ENCODE results near the gene UAP1L1.
A peak's percentile ranks its signal among the peaks of the same experiment; 100 is the strongest.
"Not testable (repeated sequence)": the region's sequence is repeated elsewhere in the genome, so short reads cannot be mapped to it uniquely, and the experiment has no call there.

UAP1L1 gene

DNA sequence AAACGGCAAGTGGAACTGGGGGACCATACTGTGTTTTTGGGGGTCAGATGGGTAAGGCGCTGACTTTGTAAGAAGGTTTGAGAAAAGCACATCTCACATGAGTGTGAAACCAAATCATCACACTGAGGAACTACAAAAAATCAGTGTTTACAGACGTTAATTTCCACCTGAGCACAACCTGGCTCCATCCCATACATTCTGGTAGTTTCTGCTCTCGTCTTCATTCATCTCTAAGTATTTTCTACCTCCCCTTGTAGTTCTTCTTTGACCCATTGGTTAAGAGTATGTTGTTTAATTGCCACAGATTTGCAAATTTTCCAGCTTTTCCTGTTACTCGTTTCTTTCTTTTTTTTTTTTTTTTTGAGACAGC, 46.1 kb downstream of the UAP1L1 start:
- no peak for FAIRE-seq
- DNase-seq (ENCODE audit: insufficient read length, low spot score), result no peak
- 0 out of 2 replicates have a peak, but pooled peaks have one; percentile 5 for TF ChIP-seq SPI1 (IDR thresholded peaks at IDR 0.05; ENCODE audit: low read depth, low read length)
- no peak for TF ChIP-seq PAX5 (IDR thresholded peaks at IDR 0.05; ENCODE audit: insufficient read depth, low read length, severe bottlenecking)

- not testable (repeated sequence) for DNase-seq (ENCODE audit: insufficient read length, low spot score); FAIRE-seq
Observed at GRCh38 chr9:137123952-137124462, 46.7 kb downstream of the UAP1L1 start.

- no peak for FAIRE-seq
Observed at GRCh38 chr9:137126786-137127185, 49.5 kb downstream of the UAP1L1 start.

DNA sequence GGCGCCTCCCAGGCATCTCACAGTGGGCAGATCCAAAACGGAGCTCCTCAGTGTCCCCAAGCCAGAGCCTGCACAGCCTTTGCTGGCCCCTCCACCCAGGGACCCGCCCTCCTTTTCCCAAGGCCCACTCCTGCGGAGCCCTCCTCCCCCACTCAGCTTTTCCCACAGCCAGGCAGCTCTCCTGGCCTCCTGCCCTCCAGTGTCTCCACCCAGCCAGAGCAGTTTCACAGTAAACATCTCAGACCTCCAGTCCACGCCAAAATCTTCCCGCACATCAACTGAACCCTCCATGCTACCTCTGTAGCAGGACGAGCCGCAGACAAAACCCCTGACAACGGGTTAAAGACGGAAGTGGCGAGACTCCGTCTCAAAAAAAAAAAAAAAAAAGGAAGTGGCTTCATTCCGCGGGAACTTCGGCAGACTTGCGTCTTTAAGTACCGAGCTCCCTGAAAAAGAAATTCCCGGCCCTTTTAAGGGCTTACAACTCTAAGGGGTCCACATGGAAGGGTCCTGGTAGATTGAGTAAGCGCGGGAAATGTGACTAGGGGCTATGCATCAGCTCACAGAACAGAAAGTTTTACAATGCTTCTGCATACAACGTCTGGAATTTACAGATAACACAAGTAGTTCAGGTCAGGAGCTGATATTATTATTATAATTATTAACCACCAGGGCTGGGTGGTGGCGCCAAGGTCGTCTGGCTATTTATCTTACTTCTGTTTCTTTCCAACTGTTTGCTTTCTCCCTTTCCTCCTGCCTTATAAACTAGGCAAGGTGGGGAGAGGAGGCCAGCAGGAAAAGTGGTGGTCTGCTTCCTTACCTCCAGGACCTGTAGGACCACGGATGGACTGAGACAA, 50.2 kb downstream of the UAP1L1 start:
- FAIRE-seq, result no peak
- 0 out of 2 replicates have a peak, but pooled peaks have one; percentile 27 for TF ChIP-seq TAF1 (IDR thresholded peaks at IDR 0.05; ENCODE audit: low read depth, low read length)
- TF ChIP-seq POLR2A (IDR thresholded peaks at IDR 0.05; ENCODE audit: low read depth, low read length), result no peak
- TF ChIP-seq SPI1 (IDR thresholded peaks at IDR 0.05; ENCODE audit: low read depth, low read length), result peak; percentile 95
- no peak for DNase-seq (ENCODE audit: insufficient read length, low spot score)

More at GRCh38 chr9:137126786-137127185, 49.5 kb downstream of the UAP1L1 start:
- DNase-seq (ENCODE audit: insufficient read length, low spot score), result no peak
- no peak for TF ChIP-seq POLR2AphosphoS5 (IDR thresholded peaks at IDR 0.05; ENCODE audit: low read depth, low read length)
- no peak for TF ChIP-seq POU2F2 (IDR thresholded peaks at IDR 0.05; ENCODE audit: low read depth, low read length)
- no peak for TF ChIP-seq TAF1 (IDR thresholded peaks at IDR 0.05; ENCODE audit: low read depth, low read length)
- TF ChIP-seq PAX5 (IDR thresholded peaks at IDR 0.05; ENCODE audit: insufficient read depth, low read length, severe bottlenecking), result no peak
- TF ChIP-seq POLR2A (IDR thresholded peaks at IDR 0.05; ENCODE audit: low read depth, low read length), result no peak
- no peak for TF ChIP-seq SPI1 (IDR thresholded peaks at IDR 0.05; ENCODE audit: low read depth, low read length)

DNA sequence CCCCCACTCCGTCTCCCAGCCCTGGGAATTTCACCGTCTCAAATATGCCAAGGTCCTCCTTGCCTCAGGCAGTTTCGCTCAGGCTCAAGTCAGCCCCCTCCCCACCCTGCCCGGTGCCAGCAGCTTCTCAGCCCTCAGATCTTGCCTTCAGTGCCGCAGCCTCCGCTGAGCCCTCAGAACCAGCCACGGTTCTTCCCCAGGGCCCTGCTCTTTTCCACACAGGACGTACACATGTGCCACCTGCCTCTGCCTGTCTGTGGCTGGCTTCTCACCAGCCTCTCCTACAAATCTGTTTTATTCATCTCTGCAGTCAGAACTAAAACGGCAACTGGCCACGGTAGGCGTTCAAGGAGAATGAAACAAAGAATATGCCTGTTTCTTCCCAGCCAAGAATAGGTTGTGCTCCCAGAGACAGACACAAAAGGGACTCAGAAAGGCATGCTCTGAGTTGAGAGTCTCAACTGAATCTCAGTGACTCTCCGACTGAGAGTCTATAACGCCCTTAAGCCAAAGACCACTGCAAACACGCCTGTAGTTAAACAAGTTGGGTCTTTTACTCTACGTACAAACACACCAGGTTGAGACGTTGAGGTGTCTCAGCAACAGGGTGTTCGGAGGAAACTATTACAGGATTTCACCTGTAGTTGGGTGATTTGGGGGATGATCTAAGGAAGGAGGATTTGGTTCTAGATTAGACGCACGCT, 51.0 kb downstream of the UAP1L1 start:
- FAIRE-seq (no peak), DNase-seq (ENCODE audit: insufficient read length, low spot score) (no peak)
- TF ChIP-seq POLR2AphosphoS5 (IDR thresholded peaks at IDR 0.05; ENCODE audit: low read depth, low read length) (no peak), SPI1 (IDR thresholded peaks at IDR 0.05; ENCODE audit: low read depth, low read length) (no peak), POLR2A (IDR thresholded peaks at IDR 0.05; ENCODE audit: low read depth, low read length) (no peak), POU2F2 (IDR thresholded peaks at IDR 0.05; ENCODE audit: low read depth, low read length) (no peak), TAF1 (IDR thresholded peaks at IDR 0.05; ENCODE audit: low read depth, low read length) (no peak), PAX5 (IDR thresholded peaks at IDR 0.05; ENCODE audit: insufficient read depth, low read length, severe bottlenecking) (no peak)

DNA sequence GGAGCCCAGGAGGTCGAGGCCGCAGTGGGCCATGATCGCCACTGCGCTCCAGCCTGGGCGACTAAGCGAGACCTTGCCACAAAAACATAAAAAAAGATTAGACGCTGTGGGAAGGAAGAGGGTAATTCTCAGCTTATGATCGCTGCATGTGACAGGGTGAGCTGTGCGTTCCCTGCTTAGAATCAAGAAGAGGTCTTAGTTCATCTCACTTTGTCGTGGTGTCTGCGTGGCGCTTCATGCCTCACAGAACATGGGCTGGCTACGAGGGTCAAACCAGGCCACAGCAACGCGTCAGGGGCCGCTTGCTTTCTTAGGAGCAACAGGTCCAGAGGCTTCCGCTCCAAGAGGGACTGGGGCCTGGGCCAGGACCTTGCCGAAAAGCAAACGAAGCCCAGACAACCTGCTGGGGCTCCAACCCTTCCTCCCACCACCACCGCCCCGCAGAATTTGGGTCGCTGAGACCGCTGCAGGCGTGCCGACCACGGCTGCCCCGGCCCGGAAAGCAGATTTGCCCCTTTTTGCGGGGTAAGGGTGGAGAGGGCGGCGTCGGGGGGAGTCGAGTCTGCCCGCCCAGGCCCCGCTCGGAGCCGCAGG, 51.6 kb downstream of the UAP1L1 start:
- TF ChIP-seq TAF1 (IDR thresholded peaks at IDR 0.05; ENCODE audit: low read depth, low read length), result no peak
- TF ChIP-seq POU2F2 (IDR thresholded peaks at IDR 0.05; ENCODE audit: low read depth, low read length), result no peak
- TF ChIP-seq SPI1 (IDR thresholded peaks at IDR 0.05; ENCODE audit: low read depth, low read length), result no peak
- no peak for TF ChIP-seq POLR2A (IDR thresholded peaks at IDR 0.05; ENCODE audit: low read depth, low read length)
- no peak for TF ChIP-seq PAX5 (IDR thresholded peaks at IDR 0.05; ENCODE audit: insufficient read depth, low read length, severe bottlenecking)
- peak; percentile 52 for FAIRE-seq

GRCh38 chr9:137129456-137130175, 52.3 kb downstream of the UAP1L1 start:
- TF ChIP-seq POU2F2 (IDR thresholded peaks at IDR 0.05; ENCODE audit: low read depth, low read length) (peak; percentile 9; the same call in 1 of the 2 replicates), SPI1 (IDR thresholded peaks at IDR 0.05; ENCODE audit: low read depth, low read length) (no peak), TAF1 (IDR thresholded peaks at IDR 0.05; ENCODE audit: low read depth, low read length) (peak; percentile 94), POLR2A (IDR thresholded peaks at IDR 0.05; ENCODE audit: low read depth, low read length) (peak; percentile 65), PAX5 (IDR thresholded peaks at IDR 0.05; ENCODE audit: insufficient read depth, low read length, severe bottlenecking) (no peak), POLR2AphosphoS5 (IDR thresholded peaks at IDR 0.05; ENCODE audit: low read depth, low read length) (peak; percentile 52; the same call in 1 of the 2 replicates)
- FAIRE-seq (peak; percentile 100), DNase-seq (ENCODE audit: insufficient read length, low spot score) (peak; percentile 94)

More for the DNA sequence above, 51.6 kb downstream of the UAP1L1 start:
- no peak for DNase-seq (ENCODE audit: insufficient read length, low spot score)

DNA sequence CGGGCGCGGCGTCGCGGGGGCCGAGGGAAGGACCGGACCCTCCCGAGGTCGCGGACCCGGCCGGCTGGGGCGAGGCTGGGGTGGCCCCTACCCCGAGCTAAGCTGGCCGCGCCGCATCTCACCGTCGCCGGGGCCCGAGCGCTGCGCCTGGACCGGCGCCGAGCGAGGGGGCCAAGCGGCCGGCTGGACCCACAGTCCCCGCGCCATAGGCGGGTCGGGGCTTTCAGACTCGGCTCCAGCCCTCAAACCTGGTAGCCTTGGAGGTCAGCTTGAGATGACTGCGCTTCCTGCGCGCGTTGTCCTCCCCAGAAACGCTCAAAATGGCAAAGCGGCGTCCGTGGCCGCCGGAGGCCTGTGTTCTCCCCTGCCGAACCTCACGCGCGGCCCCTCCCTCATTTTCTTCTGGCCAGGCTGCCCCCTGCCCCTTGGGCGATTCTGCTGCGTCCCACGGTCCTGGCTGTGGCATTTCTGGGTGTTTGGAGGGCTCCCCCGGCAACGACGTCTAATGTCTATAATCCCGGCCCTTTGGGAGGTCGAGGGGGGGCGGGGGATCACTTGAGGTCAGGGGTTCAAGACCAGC, 52.9 kb downstream of the UAP1L1 start:
- TF ChIP-seq PAX5 (IDR thresholded peaks at IDR 0.05; ENCODE audit: insufficient read depth, low read length, severe bottlenecking) (no peak), SPI1 (IDR thresholded peaks at IDR 0.05; ENCODE audit: low read depth, low read length) (no peak), TAF1 (IDR thresholded peaks at IDR 0.05; ENCODE audit: low read depth, low read length) (no peak), POLR2A (IDR thresholded peaks at IDR 0.05; ENCODE audit: low read depth, low read length) (no peak), POU2F2 (IDR thresholded peaks at IDR 0.05; ENCODE audit: low read depth, low read length) (no peak)
- peak; percentile 41 for FAIRE-seq
- DNase-seq (ENCODE audit: insufficient read length, low spot score), result no peak

Measured in GM12891 (cell line).